HuH-7.5 (cell line): Measurements from ENCODE around the gene TSPAN32.
"Not testable (repeated sequence)": the region's sequence is repeated elsewhere in the genome, so short reads cannot be mapped to it uniquely, and the experiment has no call there.

Source experiments
- DNase-seq: peaks from one replicate; pipeline ENCODE4 v3.0.0; 2011; ENCODE audit warnings: low spot score

The TSPAN32 gene

DNA sequence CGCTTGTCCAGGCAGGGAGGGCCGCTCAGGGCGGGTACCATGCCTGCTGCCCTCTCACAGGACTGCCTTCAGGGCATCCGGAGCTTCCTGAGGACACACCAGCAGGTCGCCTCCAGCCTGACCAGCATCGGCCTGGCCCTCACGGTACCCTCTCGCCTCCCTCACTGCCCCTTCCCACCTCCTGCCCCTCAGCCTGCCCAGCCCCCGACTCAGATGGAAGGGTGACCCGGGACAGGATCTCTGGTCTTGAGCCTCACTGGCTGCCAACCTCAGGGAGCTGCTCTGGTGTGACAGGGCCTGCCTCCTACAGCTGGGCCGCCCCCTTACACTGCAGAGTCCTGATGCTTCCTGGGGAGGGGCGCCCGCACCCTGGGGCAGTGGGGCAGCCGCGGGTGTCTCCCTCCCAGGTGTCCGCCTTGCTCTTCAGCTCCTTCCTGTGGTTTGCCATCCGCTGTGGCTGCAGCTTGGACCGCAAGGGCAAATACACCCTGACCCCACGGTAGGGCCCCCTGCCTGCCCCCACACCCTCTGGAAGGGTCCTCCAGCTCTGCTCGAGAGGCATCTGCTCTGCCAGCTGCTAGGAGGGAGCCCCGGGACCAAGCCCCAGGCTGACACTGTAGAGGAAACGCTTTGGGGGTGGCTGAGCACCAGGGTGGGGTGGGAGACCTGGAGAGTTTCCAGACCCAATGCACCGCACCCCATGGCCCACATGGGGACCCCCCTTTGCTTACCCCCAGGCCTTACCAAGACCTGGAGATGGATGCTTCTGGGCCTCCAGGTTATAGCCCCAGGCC is 14.6 kb downstream of the TSPAN32 start:
- no peak for DNase-seq

DNA sequence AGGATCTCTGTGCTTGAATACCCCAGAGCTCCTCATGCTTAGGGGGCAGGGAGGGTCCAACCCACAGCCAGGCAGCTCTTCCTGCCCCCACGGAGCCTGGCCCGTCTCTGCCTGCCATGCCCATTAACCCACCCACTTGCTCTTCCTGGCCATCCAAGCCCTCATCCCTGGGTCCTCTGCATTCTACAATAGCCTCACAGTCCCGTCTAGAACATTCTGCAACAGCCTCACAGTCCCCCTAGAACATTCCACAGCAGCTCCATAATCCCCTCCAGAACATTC is 15.1 kb downstream of the TSPAN32 start:
- DNase-seq = no peak

DNA sequence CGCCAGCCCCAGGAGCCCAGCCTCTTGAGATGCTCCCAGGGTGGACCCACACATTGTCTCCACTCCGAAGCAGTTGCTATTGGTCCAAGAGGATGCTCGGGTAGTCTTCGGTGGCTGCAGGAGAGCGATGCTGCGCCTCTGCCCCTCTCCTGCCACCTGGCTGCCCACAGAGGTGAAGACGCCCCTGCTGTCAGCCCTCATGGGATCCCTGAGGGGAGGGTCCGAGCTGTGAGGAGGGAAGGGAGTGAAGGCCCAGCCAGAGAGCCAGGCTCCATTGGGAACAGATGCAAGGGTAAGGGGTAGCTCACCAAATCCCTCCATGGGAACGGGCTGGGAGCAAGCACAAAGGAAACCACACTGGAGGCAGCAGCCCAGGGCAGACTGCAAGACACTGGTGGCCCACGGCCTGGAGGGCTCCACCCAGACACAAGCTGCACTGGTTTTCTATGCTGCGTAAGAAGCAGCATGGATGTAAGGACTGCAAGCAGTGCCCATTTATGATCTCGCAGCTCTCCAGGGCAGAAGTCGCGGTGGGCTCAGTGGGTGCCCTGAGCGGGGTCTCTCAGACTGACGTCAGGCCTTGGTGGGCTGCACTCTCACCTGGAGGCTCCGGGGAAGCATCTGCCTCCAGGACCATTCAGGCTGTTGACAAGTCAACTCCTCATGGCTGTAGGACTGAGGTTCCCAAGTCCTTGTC is 15.7 kb downstream of the TSPAN32 start:
- no peak for DNase-seq

DNA sequence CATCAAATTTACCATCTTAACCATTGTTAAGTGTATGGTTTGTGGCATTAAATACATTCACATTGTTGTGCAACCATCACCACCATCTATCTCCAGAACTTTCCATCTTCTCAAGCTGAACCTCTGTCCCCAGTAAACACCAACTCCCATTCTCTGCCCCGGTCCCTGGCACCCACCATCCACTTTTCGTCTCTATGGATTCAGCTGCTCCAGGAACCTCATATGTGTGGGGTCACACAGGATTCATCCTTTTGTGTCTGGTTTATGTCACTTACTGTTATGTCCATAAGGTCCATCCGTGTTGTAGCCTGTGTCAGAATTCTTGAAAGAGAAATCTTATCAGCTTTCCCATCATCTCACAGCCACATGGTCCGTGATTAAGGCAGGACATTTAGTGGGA is 16.3 kb downstream of the TSPAN32 start:
- no peak for DNase-seq

DNA sequence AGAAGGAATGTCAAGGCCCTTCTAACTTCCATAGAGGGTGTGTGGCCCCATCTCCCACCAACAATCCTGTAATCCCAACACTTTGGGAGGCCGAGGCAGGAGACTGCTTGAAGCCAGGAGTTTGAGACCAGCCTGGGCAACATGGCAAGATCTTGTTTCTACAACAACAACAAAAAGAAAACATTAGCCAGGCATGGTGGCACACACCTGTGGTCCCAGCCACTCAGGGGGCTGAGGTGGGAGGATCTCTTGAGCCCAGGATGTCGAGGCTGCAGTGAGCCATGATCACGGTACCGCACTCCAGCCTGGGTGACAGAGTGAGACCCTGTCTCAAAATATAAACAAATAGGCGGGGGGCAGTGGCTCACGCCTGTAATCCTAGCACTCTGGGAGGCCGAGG is 16.9 kb downstream of the TSPAN32 start:
- DNase-seq = no peak

DNA sequence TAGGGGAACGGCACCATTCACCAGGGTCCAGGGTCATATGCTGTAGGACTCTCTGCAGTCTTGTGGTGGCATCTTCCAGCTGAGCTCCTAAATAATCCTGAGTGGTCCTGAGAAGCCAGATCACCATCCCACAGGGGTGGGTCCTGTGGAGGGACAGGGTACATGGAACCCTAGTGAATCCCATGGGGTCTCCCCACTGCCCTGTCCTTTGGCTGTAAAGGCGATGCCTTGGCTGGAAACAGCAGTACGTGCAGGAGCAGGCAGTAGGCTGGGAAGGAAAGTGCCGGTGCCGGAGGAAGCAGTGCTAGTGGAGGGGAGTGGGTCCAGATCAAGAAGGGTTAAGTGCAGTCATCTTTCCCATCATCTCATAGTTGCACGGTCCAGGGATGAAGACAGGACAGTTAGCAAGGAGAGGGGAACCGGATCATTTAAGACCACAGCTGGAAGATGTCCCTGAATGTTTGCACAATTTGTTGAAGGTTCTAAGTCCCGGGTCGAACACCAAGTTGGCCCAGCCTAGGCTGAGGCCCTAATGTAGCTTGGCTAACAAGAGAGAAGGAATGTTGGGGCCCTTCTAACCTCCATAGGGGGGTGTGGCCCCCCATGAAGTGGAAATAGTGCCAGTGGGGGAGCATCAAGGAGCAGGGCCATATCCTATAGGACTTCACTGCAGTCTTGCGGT is 18.1 kb downstream of the TSPAN32 start:
- DNase-seq = no peak

DNA sequence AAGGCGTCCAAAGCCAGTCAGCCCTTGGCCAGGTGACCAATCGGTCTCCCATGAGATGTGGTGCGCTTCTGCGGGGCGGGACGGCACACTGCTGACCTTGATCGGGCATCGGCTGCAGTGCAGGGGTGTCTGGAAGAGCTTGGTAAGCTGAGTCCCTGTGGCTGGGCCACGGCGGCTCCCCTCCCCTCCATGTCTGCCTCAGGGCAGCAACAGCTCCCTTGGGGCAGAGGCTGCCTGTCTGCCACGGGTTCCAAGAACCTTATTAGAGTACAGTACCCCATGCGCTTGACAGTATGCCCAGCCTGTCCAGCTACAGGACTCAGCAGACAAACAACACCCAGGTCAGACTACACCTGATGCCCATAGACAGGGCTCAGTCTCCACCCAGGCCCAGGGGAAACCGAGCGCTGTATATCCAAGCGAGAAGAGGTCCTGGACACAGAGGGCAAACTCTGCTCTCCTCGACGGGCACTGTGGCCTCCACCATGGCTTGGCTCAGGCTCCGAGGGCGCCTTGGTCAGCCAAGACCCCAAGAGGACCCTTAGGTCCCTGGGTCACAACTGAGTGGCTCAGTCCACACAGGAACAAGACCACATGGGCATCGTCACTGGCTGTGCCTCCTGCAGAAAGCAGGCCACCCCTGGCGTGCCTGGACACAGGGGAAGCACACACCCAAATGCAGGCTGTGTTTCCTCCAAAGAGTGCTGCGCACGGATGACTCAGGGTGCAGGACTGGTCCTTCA is 18.9 kb downstream of the TSPAN32 start:
- DNase-seq = no peak

DNA sequence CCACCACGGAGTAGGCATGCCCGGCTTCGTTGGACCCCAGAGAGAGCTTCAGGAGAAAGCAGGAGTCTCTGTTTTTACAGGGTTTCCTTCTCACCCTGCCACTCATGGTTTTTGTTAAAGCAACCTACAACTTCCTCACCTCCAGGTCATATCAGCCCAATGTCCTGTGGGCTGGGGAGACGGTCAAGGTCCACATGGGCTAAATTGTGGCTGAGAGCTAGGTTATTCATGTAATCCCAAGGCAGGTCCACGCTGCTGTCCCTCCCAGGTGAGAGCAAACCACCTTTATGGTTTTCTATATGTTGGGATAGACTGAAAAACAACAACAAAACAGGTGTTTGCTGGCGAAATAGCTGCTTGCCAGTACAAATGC is 19.5 kb downstream of the TSPAN32 start:
- no peak for DNase-seq

DNA sequence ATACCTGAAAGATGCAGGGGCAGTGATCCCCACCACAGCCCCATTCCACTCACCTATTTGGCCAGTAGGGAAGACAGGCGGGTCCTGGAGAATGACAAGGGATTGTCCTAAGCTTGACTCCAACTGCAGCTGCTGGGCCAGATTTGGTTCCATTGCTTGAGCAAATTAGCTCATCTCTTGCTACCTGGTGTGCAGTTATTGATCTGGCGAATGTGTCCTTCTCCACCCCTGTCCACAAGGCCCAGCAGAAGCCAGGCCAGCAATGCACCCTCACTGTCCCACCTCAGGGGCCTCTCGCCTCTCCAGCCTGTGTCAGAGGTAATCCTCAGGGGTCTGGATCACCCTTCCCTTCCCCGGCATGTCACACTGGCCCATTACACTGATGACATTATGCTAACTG is 23.3 kb downstream of the TSPAN32 start:
- no peak for DNase-seq

DNA sequence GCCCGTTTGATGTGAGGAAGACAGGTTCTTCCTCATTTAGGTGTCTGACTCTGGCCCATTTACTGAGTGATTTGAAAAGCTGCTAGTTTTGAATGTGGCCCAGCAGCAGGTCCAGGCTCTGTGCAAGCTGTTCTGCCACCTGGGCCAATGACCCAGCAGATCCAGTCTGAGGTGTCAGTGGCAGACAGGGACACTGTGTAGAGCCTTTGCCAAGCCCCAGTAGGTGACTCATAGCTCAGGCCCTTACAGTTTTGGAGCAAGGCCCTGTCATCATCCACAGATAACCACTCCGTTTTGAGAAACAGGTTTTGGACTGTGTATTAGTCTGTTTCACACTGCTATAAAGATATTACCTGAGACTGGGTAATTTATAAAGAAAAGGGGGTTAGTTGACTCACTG is 23.9 kb downstream of the TSPAN32 start:
- DNase-seq = no peak

DNA sequence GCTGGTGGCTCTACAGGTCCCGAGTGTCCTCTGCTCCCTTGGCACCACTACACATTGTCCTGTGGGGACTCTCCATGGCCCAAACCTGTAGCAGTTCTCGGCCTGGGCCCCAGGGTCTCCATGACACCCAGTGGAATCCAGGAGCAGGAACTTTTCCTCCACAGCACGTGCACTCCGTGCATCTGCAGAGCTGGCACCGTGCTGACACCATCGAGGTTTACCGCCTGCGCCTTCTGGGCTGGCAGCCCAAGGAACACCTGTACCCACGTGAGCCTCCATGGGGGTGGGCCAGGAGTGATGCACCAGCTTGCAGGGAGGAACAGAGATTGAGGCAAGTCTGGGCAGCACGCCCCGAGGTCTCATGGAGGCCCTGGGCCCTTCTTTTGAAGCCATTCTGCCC is 25.2 kb downstream of the TSPAN32 start:
- no peak for DNase-seq

DNA sequence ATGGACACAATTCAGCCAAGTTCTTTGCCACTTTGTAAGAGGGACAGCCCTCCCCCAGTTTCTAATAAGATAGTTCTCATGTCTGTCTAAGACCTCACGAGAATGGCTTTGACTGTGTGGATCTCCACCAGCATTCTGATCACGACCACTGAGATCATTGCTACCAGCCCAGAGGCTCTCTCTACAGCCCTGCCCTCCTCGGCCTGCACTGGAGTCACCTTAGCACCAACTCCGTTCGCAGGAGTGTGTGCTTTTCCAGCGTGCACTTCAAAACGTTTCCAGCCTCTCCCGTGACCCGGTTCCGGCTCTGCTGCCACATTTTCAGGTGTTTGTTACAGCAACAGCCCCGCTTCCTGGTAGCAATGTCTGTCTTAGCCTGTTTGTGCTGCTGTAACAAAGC is 26.2 kb downstream of the TSPAN32 start:
- DNase-seq = no peak

DNA sequence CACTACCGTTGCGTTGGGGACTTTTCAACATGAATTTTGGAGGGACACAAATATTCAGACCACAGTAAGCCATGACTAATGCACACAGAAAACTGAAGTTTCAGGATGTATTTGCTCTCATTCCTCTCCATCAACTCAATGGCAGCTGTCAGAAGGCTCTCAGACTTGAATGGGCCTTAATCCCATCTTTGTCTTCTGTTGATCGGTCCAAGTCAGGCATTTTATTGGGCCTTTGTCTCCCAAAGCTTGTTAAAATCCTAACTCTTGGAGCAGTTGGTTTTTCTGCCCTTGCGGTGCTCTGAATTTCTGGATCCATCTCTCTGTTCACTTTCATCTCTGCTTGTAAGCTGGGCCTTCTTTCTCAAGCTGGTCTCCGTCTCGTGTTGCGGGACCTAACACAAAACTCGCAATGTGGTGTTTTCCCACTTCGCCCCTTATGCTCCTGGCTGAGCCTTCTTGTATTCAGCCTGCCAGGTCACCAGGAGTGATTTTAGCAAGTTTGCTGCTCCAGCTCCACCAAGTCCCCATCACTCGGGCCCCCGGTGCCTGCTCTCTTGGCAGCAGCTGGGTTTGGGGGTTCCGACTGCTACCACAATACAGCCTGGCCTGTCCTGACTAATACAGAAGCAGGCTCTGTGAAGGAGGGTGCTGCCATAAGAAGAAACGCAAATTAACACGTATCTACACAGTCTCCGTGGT is 27.0 kb downstream of the TSPAN32 start:
- DNase-seq = no peak

DNA sequence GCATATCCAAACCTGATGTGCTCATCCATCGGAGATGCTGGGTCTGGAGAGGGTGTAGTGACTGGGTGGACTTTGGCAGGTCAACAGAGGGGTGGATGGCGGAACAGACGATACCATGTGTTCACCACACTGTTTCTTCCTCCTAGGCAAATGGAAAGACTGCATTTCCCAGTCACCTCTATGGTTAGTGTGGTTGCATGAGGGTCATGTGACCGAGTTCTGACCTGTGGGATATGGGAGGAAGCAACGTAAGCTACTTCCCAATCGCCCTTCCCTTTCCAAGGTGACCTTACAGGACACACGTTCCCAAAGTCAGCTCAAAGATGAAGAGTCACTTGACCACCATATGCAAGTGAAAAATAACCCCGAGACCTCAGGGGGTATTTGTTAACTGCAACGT is 27.7 kb downstream of the TSPAN32 start:
- DNase-seq = no peak

DNA sequence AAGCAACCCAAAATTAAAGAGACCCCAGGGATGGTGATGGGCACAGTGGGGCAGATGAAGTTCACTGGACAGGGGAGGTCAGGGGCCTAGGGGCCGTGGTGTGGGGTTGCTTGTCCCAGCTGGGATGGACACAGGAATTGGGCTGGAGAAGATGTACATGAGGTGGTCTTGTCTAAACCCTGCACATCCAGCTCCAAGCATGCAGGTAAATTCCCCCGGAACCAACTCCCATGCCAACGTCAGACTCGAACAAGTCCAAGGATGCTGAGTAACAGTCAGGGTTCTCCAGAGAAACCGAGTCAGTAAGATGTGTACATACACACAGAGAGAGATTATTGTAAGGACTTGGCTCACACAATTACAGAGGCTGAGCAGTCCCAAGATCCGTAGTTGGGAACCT is 28.9 kb downstream of the TSPAN32 start:
- no peak for DNase-seq

DNA sequence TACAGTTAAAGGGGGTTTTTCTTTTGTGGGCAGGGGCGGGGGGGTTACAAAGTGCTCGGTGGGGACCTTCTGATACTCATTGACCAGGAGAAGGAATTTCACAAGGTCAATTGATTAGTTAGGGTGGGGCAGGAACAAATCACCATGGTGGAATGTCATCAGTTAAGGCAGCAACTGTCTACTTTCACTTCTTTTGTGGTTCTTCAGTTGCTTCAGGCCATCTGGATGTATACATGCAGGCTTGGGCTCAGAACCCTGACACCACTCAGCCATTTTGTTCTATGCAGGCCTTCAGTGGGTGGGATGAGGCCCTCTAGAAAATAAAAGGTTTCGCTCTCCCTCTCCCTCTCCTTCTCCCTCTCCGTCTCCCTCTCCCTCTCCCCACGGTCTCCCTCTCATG is 29.6 kb downstream of the TSPAN32 start:
- no peak for DNase-seq

DNA sequence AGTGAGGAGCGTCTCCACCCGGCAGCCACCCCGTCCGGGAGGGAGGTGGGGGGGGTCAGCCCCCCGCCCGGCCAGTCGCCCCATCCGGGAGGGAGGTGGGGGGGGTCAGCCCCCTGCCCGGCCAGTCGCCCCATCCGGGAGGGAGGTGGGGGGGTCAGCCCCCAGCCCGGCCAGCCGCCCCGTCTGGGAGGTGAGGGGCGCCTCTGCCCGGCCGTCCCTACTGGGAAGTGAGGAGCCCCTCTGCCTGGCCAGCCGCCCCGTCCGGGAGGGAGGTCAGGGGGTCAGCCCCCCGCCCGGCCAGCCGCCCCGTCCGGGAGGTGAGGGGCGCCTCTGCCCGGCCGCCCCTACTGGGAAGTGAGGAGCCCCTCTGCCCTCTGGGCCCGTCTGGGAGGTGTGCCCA is 30.8 kb downstream of the TSPAN32 start:
- not testable (repeated sequence) for DNase-seq

DNA sequence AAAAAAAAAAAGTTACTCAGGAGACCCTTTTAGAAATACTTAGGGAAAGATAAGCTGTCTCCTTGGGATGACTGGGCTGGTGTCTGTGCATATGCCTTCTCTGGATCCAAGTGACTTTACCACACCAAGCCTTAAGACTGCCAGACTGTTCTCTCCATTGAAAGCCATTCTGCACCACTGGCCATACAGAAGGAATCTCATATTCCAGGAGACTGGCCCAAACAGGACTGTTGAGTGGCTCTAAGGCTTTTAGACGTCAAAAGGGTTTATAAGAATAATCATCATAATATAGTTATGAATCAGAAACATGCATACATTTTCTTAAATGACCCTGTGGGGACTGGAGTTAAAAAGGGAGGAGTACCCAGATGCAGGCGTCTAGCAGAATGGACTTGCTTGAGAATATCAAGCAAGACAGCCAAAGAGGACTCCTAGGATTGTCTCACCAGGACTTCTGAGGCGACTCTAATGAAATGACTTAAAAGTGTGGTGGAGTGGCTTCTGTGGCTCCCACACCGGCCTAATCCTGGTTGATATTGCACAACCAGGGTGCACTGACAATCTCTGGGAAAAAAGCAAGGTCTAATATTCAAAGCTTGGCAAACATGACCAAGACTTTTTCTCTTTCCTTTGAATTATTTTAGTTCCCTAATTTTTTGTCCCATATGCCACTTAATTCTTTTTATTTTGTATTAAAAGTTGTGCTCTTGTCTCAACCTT is 31.8 kb downstream of the TSPAN32 start:
- not testable (repeated sequence) for DNase-seq

DNA sequence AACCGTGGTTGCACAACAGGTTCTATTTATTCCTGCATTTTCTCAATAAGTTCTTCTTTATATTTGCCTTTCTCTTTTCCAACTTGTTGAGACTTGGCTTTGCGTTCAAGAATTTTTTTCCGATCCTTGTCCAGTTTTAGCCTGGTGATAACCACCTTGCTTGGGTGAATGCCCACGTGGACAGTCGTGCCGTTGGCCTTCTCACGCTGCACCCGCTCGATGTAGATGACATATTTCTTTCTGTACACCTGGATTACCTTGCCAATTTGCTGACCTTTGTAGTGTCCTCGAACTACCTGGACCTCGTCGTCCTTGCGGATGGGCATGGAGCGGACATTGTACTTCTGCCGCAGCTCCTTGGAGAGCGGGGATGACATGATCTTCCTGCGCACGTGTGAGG is 33.5 kb downstream of the TSPAN32 start:
- not testable (repeated sequence) for DNase-seq

DNA sequence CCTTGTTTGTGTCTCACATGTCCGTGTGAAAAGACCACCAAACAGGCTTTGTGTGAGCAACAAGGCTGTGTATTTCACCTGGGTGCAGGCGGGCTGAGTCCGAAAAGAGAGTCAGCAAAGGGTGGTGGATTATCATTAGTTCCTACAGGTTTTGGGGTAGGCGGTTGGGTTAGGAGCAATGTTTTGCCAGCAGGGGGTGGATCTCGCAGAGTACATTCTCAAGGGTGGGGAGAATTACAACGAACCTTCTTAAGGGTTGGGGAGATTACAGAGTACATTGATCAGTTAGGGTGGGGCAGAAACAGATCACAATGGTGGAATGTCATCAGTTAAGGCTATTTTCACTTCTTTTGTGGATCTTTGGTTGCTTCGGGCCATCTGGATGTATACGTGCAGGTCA is 36.9 kb downstream of the TSPAN32 start:
- not testable (repeated sequence) for DNase-seq

DNA sequence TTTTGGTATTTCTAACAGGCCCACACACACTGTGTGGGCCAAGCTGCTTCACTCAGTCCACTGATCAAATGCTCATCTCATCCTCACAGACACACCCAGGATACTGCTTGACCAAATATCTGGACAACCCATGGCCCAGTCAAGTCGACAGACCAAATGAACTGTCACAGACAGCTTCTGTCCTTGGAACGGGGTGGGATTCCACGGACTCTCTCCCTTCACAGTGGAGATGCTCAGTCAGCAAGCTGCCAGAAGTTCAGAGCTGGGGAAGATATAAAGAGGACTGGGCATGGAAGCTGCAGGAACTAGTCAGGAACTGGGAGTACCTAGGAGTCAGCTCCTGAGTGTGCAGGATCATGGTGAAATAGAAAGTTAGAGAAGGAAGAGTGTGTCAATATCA is 40.7 kb downstream of the TSPAN32 start:
- no peak for DNase-seq

DNA sequence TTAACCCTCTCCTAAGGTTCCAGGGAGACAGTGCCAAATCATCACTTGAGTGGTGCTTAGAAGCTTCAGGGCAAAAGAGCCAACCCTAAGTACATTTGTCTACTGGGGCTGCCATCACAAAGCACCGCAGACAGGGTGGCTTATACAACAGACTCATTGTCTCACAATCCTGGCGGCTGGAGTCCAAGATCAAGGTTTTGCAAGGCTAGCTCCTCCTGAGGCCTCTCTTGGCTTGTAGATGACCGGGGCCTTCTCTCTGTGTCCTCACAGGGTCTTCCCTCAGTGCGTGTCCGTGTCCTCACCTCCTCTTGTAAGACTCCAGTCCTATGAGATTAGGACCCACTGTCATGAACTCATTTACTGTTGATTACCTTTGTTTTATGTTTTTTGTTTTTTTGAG is 41.2 kb downstream of the TSPAN32 start:
- DNase-seq = no peak
